HG02678 (cell line): ENCODE results near the gene HLA-DQA1.
"Not testable (repeated sequence)": the region's sequence is repeated elsewhere in the genome, so short reads cannot be mapped to it uniquely, and the experiment has no call there.

Experiments used
- ATAC-seq: cut with Tn5 transposase; IDR thresholded peaks from one replicate; pipeline ENCODE4 v1.9.1; 2021; ENCODE audit warnings: mild to moderate bottlenecking, moderate library complexity; ENCODE audit not compliant: unreplicated experiment

HLA-DQA1 gene

DNA sequence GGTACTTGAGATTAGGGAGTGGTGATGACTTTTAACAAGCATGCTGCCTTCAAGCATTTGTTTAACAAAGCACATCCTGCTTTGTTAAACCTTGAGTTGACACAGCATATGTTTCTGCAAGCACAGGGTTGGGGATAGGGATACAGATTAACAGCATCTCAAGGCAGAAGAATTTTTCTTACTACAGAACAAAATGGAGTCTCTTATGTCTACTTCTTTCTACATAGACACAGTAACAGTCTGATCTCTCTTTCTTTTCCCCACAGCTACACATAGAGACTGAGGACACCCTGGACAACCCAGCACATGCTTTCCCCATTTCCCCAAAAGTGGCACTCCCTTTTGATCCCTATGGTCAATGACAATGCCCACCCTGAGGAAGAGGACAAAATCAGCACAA, 20.6 kb downstream of the HLA-DQA1 start:
- ATAC-seq = not testable (repeated sequence)

DNA sequence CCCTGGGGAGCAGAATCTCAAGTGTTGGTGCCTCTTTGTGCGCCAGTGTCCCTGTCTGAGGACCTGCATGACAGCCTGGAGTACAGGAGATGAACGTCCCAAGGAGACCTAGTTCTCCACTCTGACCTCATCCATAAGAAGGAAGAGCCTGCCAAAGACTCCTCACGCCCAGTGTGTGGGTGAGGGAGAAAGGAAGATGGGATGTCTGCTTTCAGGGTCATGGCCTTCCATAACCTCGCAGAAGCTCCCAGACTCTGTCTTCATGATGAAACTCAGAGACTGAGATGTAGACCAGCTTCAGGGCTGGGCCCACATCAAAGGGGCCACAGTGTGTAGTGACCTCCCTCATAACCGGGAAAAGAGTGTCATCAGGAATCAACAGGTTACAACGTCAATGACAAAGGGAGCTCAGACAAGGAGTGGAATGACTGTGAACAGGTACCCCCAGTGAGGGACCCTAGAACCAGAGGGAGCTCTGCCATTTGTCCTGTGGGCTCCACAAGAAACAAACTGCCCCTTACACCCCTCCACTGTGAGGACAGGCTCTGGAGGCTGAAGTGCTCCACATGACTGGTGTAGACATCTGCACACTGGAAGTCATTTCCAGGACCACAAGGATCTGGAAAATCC, 21.2 kb downstream of the HLA-DQA1 start:
- ATAC-seq = no peak

DNA sequence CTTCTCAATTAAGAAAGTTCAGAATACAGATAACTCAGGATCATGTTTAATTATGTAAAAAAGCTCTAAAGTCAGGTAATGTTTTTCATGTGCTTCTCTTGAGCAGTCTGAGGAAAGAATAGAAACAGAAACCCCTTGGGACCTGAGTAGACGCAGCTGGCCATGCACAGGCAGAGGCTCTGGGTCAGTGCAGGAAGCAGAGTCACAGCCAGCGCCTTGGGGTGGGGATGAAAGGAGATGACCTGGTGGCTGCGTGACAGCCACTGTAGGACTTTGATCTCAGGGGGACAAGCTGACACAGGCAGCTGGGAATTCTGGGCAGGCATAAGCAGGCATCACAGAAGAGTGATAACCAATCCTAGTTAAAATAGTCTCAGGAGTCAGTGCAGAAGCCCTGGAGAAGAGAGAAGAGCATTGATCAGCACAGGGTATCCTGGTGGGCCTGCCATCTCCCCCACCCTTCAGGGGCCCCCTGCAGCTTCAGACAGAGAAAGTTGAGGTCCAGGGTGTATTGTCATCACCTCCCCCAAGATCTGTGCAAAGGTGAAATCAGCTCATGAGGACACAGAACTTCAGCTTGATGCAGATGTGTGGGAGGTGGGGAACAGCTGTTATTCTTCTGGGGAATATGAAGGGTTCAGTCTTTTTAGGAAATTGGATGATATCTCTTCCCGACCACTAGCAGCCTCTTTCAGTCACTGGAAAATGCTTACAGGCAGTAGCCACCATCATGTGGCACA, 22.8 kb downstream of the HLA-DQA1 start:
- ATAC-seq = peak; percentile 90

DNA sequence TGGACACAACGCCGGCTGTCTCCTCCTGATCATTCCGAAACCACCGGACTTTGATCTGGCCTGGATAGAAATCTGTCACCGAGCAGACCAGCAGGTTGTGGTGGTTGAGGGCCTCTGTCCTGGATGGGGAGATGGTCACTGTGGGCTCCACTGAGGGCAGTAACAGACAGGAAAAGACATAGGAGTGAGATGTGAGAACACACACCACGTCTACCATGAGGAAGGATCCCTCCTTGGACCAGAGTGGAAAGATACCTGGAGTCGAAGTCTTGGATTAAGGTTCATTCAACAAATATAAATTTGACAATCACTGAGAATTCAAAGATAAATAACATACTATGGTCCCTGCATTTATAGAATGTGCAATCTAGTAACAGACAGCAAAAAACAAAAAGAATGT, 24.9 kb downstream of the HLA-DQA1 start:
- no peak for ATAC-seq

DNA sequence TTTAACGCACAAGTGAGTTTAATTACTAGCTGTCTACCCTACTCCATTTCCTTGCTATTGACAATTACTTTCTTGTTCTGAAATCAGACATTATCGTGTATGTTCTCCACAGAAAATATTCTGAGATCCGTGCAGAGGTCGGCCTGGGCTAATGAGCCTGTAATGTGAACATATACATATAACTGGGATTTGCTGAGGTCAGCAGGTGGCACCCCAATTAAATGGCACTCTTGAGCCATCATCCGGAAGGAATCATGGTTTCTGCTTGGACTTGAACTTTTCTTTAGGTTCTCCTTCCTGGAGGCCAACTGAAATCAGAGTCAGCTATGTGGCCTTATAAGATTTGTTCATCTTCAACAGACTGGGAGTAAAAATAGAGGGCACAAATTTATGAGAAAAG, 25.6 kb downstream of the HLA-DQA1 start:
- ATAC-seq = no peak

DNA sequence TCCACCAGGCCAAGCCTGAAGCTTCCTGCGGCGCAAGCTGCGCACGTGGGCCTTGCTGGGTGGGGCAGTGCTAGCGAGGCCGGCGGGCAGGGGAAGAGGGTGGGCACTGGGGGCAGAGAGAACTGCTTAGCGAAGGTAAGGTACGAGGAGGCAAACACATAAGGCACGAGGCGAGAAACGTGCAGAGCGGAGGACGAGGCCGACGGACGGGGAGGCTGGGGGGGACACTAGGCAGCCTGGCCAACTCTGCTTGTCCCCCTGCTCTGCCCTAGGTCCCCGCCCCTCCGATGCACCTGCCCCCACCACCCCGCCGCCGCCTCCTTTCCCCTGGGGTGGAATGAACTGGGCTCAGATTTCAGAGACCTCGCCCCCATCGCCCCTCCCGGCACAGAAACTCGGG, 27.1 kb downstream of the HLA-DQA1 start:
- ATAC-seq = no peak

DNA sequence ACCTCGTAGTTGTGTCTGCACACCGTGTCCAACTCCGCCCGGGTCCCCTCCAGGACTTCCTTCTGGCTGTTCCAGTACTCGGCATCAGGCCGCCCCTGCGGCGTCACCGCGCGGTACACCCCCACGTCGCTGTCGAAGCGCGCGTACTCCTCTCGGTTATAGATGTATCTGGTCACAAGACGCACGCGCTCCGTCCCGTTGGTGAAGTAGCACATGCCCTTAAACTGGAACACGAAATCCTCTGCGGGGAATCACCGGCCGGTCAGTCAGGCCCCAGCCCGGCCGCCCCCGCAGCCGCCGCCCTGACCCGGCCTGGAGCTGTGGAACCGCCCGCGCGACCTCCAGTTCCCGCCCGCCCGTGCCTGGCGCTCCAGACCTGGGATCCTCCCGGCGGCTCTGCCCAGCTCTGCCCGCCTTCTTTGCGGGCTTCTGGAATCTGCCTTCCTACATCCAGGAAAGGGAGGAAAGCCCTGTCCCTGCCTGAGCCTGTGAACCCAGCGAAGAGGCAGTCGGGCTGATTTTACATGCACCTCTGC, 27.7 kb downstream of the HLA-DQA1 start:
- no peak for ATAC-seq

DNA sequence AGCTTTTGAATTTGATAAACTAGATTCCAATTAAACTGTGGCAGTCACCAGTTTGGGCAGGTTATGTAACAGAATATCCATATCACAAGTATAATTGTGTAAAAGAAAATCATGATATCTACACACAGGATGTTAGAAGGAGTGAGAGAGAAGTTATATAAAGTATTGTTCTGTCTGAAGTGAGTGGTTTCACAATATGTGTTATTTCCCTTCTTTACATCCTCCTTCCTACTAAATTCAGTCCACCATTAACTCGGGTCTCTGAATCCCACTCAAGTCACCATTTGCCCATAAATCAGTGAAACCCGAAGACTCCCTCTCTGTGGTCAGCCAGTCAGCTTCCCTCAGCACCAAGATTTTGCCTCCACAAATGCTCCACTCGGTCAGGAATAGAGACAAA, 28.5 kb downstream of the HLA-DQA1 start:
- no peak for ATAC-seq

DNA sequence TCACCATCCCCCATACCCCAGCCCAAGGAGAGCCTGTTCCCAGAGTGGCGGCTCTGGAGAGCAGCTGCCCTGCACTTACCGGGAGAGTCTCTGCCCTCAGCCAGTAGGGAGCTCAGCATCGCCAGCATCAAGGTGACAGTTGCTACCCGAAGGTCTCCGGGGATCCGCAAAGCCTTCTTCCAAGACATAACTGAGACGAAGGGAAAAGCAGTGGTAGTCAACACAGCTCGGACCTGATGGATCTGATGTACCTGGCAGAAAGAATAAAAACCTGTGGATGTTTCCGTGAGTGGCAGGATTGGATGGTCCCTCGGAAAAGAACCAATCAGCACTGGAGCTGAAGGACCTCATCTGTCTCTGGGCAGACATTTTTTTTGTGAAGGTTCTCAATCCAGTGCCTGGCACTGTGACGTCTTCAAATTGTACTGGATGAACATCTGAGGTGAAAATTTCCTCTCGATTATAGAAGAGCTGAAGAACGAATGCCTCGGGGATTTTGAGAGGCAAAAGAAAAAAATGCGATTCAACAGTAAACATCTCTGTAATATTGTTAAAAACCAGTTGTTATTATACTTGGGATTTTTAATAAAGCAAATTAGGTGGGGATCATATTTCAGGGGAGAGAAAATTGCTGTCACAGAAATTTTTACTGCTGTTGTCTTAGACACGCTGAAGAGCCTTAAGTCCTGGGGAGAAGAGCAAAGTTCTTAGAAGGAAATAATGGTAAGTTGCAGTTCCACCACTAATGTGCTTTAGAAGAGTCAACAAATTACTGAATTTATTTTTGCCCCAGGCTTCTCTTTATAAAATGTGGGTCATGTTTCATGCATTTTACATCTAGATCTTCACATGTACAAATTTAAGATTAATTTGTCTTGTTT, 29.5 kb downstream of the HLA-DQA1 start, which contains the start of gene HLA-DQB1:
TSS of gene HLA-DQB1 (minus strand) at position 238 of the 881 bp plus-strand sequence. CDS start at position 188, 50 bp downstream.
- peak; percentile 64 for ATAC-seq

DNA sequence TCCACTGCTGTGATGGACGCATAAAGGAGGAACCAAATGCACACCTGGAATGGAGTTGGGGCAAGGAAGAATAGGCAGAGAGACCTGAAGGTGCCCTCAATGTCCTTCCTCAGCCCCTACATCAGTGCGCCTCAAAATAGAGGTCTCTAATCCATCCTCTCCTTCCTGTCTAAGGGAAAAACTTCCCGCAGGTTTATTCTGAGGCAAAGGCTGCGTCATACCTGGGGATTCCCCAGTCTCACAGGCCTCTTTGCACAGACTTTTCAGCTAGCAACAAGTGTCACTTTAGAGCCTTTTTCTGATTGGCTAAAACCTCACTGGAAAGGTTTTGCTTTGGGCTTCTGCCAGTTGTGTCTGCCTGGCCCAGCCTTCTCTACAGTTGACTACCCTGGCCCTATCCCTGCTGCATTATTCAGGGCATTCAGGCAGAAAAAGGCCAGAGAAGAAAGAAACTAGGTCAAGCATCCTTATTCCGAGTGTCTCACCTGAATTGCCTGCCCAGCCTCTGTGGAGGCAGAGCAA, 31.1 kb downstream of the HLA-DQA1 start:
- ATAC-seq = peak; percentile 75

DNA sequence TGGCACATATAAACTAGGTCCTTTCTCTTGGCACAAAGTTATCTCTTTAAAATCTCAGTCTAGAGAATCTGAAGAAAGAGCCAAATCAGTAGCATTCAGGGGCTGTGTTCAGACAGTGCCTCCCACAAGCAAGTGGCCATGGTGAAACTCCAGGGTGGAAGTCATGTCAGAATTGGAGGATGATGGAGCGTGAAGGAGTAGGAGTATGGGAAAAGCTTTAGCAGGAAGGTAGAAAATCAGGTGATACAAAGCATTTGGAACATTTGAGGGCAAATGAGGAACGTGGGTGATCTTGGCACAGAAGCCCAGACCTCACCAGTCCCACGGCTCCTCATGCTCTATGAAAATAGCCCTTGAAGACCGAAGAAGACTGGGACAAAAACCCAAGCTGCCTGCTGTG, 32.0 kb downstream of the HLA-DQA1 start:
- ATAC-seq = no peak

DNA sequence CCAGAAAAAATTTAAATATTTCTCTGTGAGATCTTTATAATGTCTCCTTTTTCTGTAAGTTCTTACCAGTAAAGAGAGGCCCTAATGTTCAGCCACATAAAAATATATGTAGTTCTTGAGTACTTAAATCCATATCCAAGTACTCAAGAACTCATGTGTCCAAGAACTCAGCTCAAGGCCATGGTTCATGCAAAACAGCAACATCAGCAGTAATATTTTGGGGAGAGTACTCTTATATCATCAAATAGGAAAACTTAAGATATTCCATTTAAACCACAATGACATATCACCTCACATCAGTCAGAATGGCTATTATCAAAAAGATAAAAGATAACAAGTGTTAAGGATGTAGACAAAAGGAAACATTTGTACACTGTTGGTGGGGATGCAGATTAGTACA, 32.7 kb downstream of the HLA-DQA1 start:
- ATAC-seq = no peak

DNA sequence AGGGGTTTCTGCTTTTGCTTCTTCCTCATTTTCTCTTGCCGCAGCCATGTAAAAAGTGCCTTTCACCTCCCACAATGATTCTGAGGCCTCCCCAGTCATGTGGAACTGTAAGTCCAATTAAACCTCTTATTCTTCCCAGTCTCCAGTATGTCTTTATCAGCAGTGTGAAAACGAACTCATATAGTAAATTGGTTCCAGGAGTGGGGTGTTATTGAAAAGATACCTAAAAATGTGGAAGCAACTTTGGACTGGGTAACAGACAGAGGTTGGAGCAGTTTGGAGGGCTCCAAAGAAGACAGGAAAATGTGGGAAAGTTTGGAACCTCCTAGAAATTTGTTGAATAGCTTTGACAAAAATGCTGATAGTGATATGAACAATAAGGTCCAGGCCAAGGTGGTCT, 34.7 kb downstream of the HLA-DQA1 start:
- not testable (repeated sequence) for ATAC-seq

DNA sequence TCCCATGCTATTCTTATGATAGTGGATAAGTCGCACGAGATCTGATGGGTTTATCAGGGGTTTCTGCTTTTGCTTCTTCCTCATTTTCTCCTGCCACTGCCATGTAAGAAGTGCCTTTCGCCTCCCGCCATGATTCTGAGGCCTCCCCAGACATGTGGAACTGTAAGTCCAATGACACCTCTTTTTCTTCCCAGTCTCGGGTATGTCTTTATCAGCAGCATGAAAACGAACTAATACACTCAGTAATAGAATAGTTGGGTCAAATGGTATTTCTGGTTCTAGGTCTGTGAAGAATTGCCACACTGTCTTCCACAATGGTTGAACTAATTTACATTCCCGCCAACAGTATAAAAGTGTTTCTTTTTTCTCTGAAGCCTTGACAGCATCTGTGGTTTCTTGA, 36.9 kb downstream of the HLA-DQA1 start:
- not testable (repeated sequence) for ATAC-seq

DNA sequence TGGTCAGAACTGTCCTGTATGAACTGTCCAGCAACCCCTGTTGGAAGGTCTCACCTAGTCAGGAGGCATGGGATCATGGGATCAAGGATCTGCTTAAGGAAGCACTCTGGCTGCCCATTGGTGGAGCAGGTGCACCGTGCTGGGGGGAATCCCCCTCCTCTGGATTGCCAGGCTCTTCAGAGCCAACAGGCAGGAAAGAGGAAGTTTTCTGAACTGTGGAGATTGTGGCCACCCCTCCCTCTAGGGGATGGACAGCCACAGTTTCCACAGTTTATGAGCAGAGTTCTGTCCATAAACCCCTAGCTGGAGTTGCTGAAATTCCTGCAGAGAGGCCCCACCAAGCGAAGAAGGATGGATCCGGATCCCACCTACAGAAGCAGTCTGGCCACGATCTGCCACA, 42.3 kb downstream of the HLA-DQA1 start:
- ATAC-seq = no peak

DNA sequence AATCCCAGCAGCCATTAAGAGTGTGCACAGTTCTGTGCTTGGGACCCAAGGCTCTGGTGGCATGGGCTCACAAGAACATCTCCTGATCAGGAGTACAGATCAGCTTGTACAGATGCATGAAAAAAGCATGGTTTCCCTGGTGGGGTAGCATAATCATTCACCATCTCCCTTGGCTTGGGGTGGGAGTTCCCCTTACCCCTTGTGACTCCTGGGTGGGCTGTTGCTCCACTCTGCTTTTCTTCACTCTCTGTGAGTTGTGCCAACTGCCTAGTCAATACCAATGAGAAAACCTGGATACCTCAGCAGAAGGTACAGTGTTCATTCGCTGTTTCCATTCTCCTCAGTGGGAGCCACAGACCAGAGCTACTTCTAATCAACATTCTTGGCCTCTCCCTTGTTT, 42.8 kb downstream of the HLA-DQA1 start:
- ATAC-seq = no peak

DNA sequence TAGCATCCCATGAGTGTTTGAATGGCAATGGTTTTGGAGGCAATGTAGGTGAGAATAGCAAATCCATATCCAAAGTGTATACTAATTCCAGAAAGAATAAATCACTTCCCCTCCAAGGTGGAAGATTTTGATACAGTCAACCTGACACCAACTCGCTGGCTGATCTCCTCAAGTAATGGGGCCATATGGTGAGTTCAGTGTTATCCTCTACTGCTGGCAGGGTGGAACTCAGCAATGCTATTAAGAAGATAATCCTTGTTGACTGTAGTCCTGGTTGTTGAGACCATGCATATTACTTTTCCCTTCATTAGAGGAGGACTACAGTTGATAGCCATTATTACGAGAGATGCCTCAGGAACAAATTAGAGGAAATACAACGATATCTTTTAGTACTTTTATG, 47.0 kb downstream of the HLA-DQA1 start:
- no peak for ATAC-seq

DNA sequence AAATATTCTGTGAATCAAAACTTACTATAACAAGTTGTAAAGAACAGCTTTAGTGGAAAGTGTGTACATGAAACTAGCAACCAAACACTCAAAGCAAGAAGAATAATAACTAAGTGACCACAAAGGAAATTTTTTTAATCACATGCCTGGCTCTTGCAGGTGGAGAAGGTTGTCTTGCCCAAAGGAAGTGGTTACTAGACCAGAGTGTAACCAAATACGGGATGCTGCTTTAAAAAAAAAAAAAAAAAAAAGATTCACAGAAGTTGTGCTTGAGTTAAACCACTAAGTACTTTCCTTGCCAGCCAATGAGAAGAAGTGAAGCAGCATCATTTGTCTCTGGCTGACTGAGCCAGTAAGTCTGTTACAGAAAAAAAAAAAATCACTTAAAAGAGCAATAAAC, 48.4 kb downstream of the HLA-DQA1 start:
- peak; percentile 78 for ATAC-seq

DNA sequence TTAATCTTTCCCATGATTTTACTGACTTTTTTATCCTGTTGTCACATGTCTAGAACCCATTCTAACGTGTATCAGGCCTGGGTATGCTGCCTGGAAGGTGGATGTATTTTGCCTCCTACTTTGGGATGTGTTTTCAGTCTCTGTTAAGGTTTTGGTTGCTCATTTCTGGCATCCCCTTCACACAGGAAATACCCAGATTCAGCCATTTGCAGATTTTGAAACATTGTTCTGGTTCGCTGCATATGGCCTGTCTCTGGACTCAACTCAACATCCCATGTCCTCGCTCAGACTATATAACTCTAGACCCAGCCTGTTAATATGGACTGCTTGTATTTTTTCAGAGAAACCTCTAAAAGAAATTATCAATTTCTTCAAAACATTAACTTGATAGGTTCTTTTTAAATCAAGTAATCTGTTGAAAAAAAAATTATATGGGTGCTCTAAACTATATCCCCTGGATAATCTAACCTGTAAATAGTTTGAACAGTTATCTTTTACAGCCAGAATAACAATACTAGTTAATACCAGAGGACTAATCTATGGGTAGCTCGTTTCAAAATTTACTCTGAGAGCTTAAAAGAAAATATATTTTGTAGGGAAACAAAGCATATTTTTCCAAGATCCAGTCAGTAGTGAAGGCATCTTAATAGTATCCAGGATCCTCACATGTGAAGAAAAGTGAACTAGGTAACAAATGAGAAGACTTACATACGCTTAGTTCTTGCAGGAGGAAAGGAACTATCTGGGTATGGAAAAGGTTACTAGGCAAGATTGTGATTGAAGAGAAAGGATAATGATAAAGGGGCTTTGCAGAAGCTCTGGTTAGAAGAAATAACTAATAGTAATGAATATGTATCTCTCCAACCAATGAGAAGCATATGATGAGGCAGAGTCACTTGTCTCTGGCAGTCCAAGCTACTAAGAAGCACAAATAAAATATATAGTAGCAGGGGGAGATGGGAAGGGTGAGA, 52.6 kb downstream of the HLA-DQA1 start:
- ATAC-seq = no peak

DNA sequence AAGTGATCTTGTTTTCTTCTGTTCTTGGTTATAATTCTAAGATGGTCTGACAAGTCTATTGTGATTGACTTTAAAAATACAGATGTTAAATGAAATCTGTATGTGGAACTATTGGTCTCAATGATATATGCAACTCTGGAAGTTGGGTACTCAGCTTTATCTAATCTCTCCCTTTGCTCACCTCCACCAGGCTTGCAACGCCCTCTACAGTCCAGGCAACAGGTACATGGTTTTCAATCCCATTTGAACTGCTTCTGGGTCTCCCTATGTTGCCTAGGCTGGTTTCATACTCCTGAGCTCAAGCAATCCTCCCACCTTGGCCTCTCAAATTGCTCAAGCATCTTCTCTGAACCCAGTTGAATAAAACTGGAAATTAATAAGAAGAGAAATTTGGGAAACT, 54.8 kb downstream of the HLA-DQA1 start:
- no peak for ATAC-seq
